AML-193 (cell line): Measurements from ENCODE around the gene PUM1.

Source experiments
- DNase-seq, 2 experiments: peaks; one replicate each; lab custom pipeline; 2025; lab: John Stamatoyannopoulos, UW

Gene PUM1

GRCh38 chr1:30906631-30907441, 158.7 kb downstream of the PUM1 start:
- DNase-seq = no peak

GRCh38 chr1:30905916-30906620, 159.4 kb downstream of the PUM1 start:
- no peak for DNase-seq

- DNase-seq = no peak
Observed at GRCh38 chr1:30905403-30905802, 160.1 kb downstream of the PUM1 start.

GRCh38 chr1:30904962-30905335, 160.6 kb downstream of the PUM1 start:
- DNase-seq = no peak

GRCh38 chr1:30904191-30904961, 161.1 kb downstream of the PUM1 start:
- no peak for DNase-seq

GRCh38 chr1:30903343-30904034, 162.0 kb downstream of the PUM1 start:
- DNase-seq = no peak

GRCh38 chr1:30902593-30903290, 162.8 kb downstream of the PUM1 start:
- DNase-seq = no peak

GRCh38 chr1:30901798-30902581, 163.5 kb downstream of the PUM1 start:
- DNase-seq = no peak

GRCh38 chr1:30900931-30901560, 164.5 kb downstream of the PUM1 start:
- no peak for DNase-seq

GRCh38 chr1:30900486-30900885, 165.0 kb downstream of the PUM1 start:
- DNase-seq = no peak

GRCh38 chr1:30899577-30900389, 165.7 kb downstream of the PUM1 start:
- DNase-seq = no peak

- no peak for DNase-seq
Observed at GRCh38 chr1:30898031-30898815, 167.3 kb downstream of the PUM1 start.

- DNase-seq = no peak
Observed at GRCh38 chr1:30896905-30897304, 168.6 kb downstream of the PUM1 start.

- DNase-seq = no peak
Observed at GRCh38 chr1:30895944-30896660, 169.4 kb downstream of the PUM1 start.

- DNase-seq = no peak
Observed at GRCh38 chr1:30895382-30895943, 170.1 kb downstream of the PUM1 start.

- no peak for DNase-seq
Observed at GRCh38 chr1:30894508-30894973, 171.0 kb downstream of the PUM1 start.

- DNase-seq = no peak
Observed at GRCh38 chr1:30893776-30894507, 171.6 kb downstream of the PUM1 start.
